Endothelial cell of umbilical vein (primary cell): ENCODE results near the gene INTS1. TPM values are rescaled to one million over a fixed set of nuclear protein-coding genes. Genes with fewer than 3 reads are reported as not detected.

Experiments
- BruUV-seq: library from RNA; stranded (reverse); fragments of 400-500 nt; replicated peaks from 2 replicates; lab custom pipeline; 2021; lab: Mats Ljungman, UMichigan
- CTCF ChIA-PET: fragments of 300-600, 350-600 bp; sonication (Branson Sonifier 250); formaldehyde crosslinking; loops from one replicate; lab custom pipeline; 2021; ENCODE audit warnings: antibody characterized with exemption, inconsistent platforms; lab: Charles Lee
- POLR2A ChIA-PET: fragments of 300-600, 350-600 bp; sonication (Branson Sonifier 250); formaldehyde crosslinking; loops from one replicate; lab custom pipeline; 2021; ENCODE audit warnings: antibody characterized with exemption, inconsistent platforms; lab: Charles Lee
- DNase-seq: peaks from one replicate; pipeline ENCODE4 v3.0.0-alpha.2; 2011; ENCODE audit warnings: low read depth, low spot score
- FAIRE-seq: peaks from 2 replicates; lab custom pipeline; 2011; peaks lifted over from hg19 to GRCh38; lab: Jason Lieb, UNC
- H2AFZ ChIP-seq: 2 replicates; pipeline ENCODE4 v1.6.0; 2012; ENCODE audit warnings: low read depth, low read length, control low read depth, inconsistent platforms
- H3K27ac ChIP-seq: 2 replicates; pipeline ENCODE4 v1.5.1; 2011; ENCODE audit warnings: low read depth, mild to moderate bottlenecking, control low read depth, low read length, moderate library complexity; ENCODE audit not compliant: insufficient read depth
- H3K27me3 ChIP-seq, 2 experiments: 2 replicates each; pipeline versions ENCODE4 v1.6.0 to v1.6.1; 2011; ENCODE audit warnings: low read length in 2 of 2, mixed read lengths in 1 of 2; ENCODE audit not compliant: control insufficient read depth in 2 of 2, insufficient read depth in 2 of 2
- H3K36me3 ChIP-seq, 2 experiments: 2 replicates in 1 of 2; 3 replicates in 1 of 2; pipeline ENCODE4 v1.5.1; 2011; ENCODE audit warnings: low read length in 2 of 2, mild to moderate bottlenecking in 1 of 2, moderate library complexity in 1 of 2; ENCODE audit not compliant: control insufficient read depth in 2 of 2, insufficient read depth in 2 of 2; ENCODE audit errors: extremely low read depth in 1 of 2
- H3K4me1 ChIP-seq: 3 replicates; pipeline ENCODE4 v1.5.1; 2011; ENCODE audit warnings: mild to moderate bottlenecking, low read length; ENCODE audit not compliant: control insufficient read depth, insufficient read depth; ENCODE audit errors: extremely low read depth
- H3K4me2 ChIP-seq: 2 replicates; pipeline ENCODE4 v1.6.1; 2011; ENCODE audit warnings: low read length, control low read depth, mixed read lengths; ENCODE audit not compliant: insufficient read depth
- H3K4me3 ChIP-seq, 3 experiments: fragments of 200-600 bp in 1 of 3; sonication (generic), shearing (Covaris generic) in 1 of 3; replicated peaks in 1 of 3; 2 replicates each; pipeline ENCODE4 v1.5.1; 2011 to 2016; ENCODE audit warnings: control low read depth in 3 of 3, low read length in 3 of 3, mild to moderate bottlenecking in 2 of 3, inconsistent platforms in 1 of 3, low read depth in 1 of 3, moderate library complexity in 1 of 3; ENCODE audit not compliant: insufficient read depth in 1 of 3
- H3K79me2 ChIP-seq: 2 replicates; pipeline ENCODE4 v1.6.0; 2012; ENCODE audit warnings: low read length, inconsistent platforms; ENCODE audit not compliant: control insufficient read depth, insufficient read depth
- H3K9ac ChIP-seq: replicated peaks from 2 replicates; pipeline ENCODE3; 2011; ENCODE audit warnings: low read length, control low read depth; ENCODE audit not compliant: insufficient read depth; ENCODE audit errors: extremely low read depth
- H3K9me1 ChIP-seq: replicated peaks from 3 replicates; pipeline ENCODE4 v1.6.0; 2011; ENCODE audit warnings: mild to moderate bottlenecking, low read length; ENCODE audit not compliant: control insufficient read depth, insufficient read depth; ENCODE audit errors: extremely low read depth
- H3K9me3 ChIP-seq: replicated peaks from 2 replicates; pipeline ENCODE4 v1.5.1; 2012; ENCODE audit warnings: low read length, inconsistent platforms; ENCODE audit not compliant: control insufficient read depth, insufficient read depth
- H4K20me1 ChIP-seq: replicated peaks from 2 replicates; pipeline ENCODE3; 2011; ENCODE audit warnings: mild to moderate bottlenecking, low read length; ENCODE audit not compliant: control insufficient read depth, insufficient read depth; ENCODE audit errors: extremely low read depth
- CTCF ChIP-seq, 2 donors: IDR thresholded peaks; 1 replicate in 1 of 2; 2 replicates in 1 of 2; pipeline ENCODE4 v1.5.1; 2011; ENCODE audit warnings: low read length in 2 of 2, mild to moderate bottlenecking in 2 of 2, moderate library complexity in 2 of 2, control low read depth in 1 of 2, inconsistent platforms in 1 of 2, low read depth in 1 of 2; ENCODE audit not compliant: insufficient read depth in 1 of 2; ENCODE audit errors: extremely low read depth in 1 of 2
- EZH2 ChIP-seq: IDR thresholded peaks from 2 replicates; pipeline ENCODE4 v1.6.1; 2012; ENCODE audit warnings: borderline replicate concordance, low read depth, mild to moderate bottlenecking, moderate library complexity, low read length, inconsistent platforms; ENCODE audit not compliant: severe bottlenecking
- FOS ChIP-seq: IDR thresholded peaks from 2 replicates; pipeline ENCODE4 v1.6.1; 2011; ENCODE audit warnings: mild to moderate bottlenecking, low read length, moderate library complexity, borderline replicate concordance; ENCODE audit not compliant: insufficient read depth
- GATA2 ChIP-seq: IDR thresholded peaks from 2 replicates; pipeline ENCODE4 v1.7.0; 2011; ENCODE audit warnings: low read depth, mild to moderate bottlenecking, moderate library complexity, mixed read lengths, low read length; ENCODE audit not compliant: insufficient read length, insufficient read depth
- JUN ChIP-seq: IDR thresholded peaks from 2 replicates; pipeline ENCODE4 v1.6.1; 2011; ENCODE audit warnings: borderline replicate concordance, low read depth; ENCODE audit not compliant: insufficient read length, insufficient read depth
- MAX ChIP-seq: IDR thresholded peaks from 2 replicates; pipeline ENCODE4 v1.6.1; 2011; ENCODE audit not compliant: insufficient read depth, insufficient read length
- MYC ChIP-seq: IDR thresholded peaks from one replicate; pipeline ENCODE4 v1.6.1; 2011; ENCODE audit warnings: mild to moderate bottlenecking, low read depth, low read length
- POLR2A ChIP-seq: IDR thresholded peaks from 2 replicates; pipeline ENCODE4 v1.6.1; 2012; ENCODE audit warnings: low read depth, mild to moderate bottlenecking, control low read depth, low read length
- POLR2AphosphoS5 ChIP-seq: IDR thresholded peaks from 2 replicates; pipeline ENCODE4 v1.6.1; 2012; ENCODE audit warnings: low read depth, mild to moderate bottlenecking, control low read depth, low read length, moderate library complexity; ENCODE audit not compliant: insufficient read depth
- dilution Hi-C: fragments of 300-500 bp; cut with MboI; formaldehyde crosslinking; loops from one replicate; pipeline ENCODE4 v1.15.0; 2019; ENCODE audit warnings: low sequenced_read_pairs; ENCODE audit not compliant: extremely low pct_ligation_motif_present
- intact Hi-C: fragments of 100-400 bp; cut with micrococcal nuclease; formaldehyde crosslinking; loops from one replicate; pipeline ENCODE4 v1.10.0; 2022
- polyA plus RNA-seq, 4 experiments: library from polyadenylated mRNA; depleted of rRNA in 3 of 4; stranded (reverse) in 3 of 4; unstranded in 1 of 4; fragments of >200 nt; gene quantifications; 2 replicates each; pipeline versions ENCODE4 v1.2.1 to v1.2.3, GENCODE V29; 2011 to 2012; ENCODE audit warnings: missing spikeins in 1 of 4
- total RNA-seq: library from RNA; stranded (reverse); gene quantifications from 2 replicates; pipeline ENCODE4 v1.2.3, GENCODE V29; 2021

INTS1 gene
- total and polyA plus RNA-seq, 2 donors (not counting 3 experiments of a cell fraction or from before 2014, with no cell fraction given): 57.8 to 116 TPM

GRCh38 chr7:1533255-1533546 is 29.0 kb upstream of the INTS1 start:
- peak overlapping the region; percentile 89 for H3K9ac ChIP-seq
- POLR2A ChIA-PET: no interaction called here
- H3K79me2 ChIP-seq: peaks cover 36% of the 10 kb centered on the region
- H3K4me1 ChIP-seq: peaks cover 51% of the 10 kb centered on the region
- intact Hi-C loops (loop anchor here (2.0 kb wide), 2 partner anchors 38 to 74 kb away; partner anchors contain the start of genes MICALL2 and PSMG3), dilution Hi-C loops (no loop called here)
- H3K27me3 ChIP-seq: no peaks in the 10 kb centered on the region
- H3K9me1 ChIP-seq: no peaks in the 10 kb centered on the region
- no peak for DNase-seq
- peak overlapping the region; percentile 47 for H3K4me2 ChIP-seq
- peak overlapping the region; percentile 97 for H3K27ac ChIP-seq
- H3K4me3 ChIP-seq: peak overlapping the region in 1 of 3 experiments; percentile 70
- no peaks in the 10 kb centered on the region for H3K36me3 ChIP-seq
- TF ChIP-seq POLR2AphosphoS5: no peak
- no peak for TF ChIP-seq MYC
- no peak for TF ChIP-seq POLR2A
- TF ChIP-seq JUN: no peak
- TF ChIP-seq EZH2: no peak
- no peak for TF ChIP-seq GATA2
- TF ChIP-seq MAX: no peak
- no peak for TF ChIP-seq FOS
- no peak for TF ChIP-seq CTCF (IDR thresholded peaks at IDR 0.05; ENCODE audit: extremely low read depth in 1 of 2, insufficient read depth in 1 of 2, low read depth in 1 of 2, low read length in 2 of 2)
- CTCF ChIA-PET: no interaction called here
- no peak for FAIRE-seq
- H4K20me1 ChIP-seq: no peaks in the 10 kb centered on the region
- BruUV-seq: no TSS peak
- no peak overlapping the region for H2AFZ ChIP-seq
- no peaks in the 10 kb centered on the region for H3K9me3 ChIP-seq
